Kidney epithelial cell (primary cell): Measurements from ENCODE around the gene OR8B8. TPM values are rescaled to one million over a fixed set of nuclear protein-coding genes. Genes with fewer than 3 reads are reported as not detected.
"Not testable (repeated sequence)": the region's sequence is repeated elsewhere in the genome, so short reads cannot be mapped to it uniquely, and the experiment has no call there.

Source experiments
- DNase-seq: peaks from one replicate; pipeline ENCODE4 v3.0.0-alpha.2; 2010; ENCODE audit warnings: low read depth
- H3K27me3 ChIP-seq: 2 replicates; pipeline ENCODE4 v1.6.0; 2011; ENCODE audit warnings: low read length; ENCODE audit not compliant: control insufficient read depth, insufficient read depth
- H3K36me3 ChIP-seq: 2 replicates; pipeline ENCODE4 v1.5.1; 2011; ENCODE audit warnings: low read length; ENCODE audit not compliant: control insufficient read depth, insufficient read depth
- H3K4me3 ChIP-seq: 2 replicates; pipeline ENCODE4 v1.5.1; 2011; ENCODE audit warnings: low read depth, mild to moderate bottlenecking, control low read depth, low read length
- CTCF ChIP-seq: IDR thresholded peaks from 2 replicates; pipeline ENCODE4 v1.5.1; 2011; ENCODE audit warnings: mild to moderate bottlenecking, moderate library complexity, low read length, control low read depth, inconsistent platforms; ENCODE audit not compliant: insufficient read depth, poor library complexity, severe bottlenecking
- total RNA-seq: library from RNA; depleted of rRNA; stranded (reverse); fragments of >200 nt; gene quantifications from 2 replicates; pipeline ENCODE4 v1.2.3, GENCODE V29; 2015

Gene OR8B8
- total RNA-seq, 1 donor from 2014 or later: not detected

- no peak for TF ChIP-seq CTCF
- Histone ChIP-seq H3K36me3 (no peaks in the 10 kb centered on the region), H3K27me3 (no peaks in the 10 kb centered on the region), H3K4me3 (no peak overlapping the region)
- no peak for DNase-seq
These were observed 39.9 kb downstream of the OR8B8 start for GRCh38 chr11:124405581-124405980.

GRCh38 chr11:124403186-124403585 lies 42.3 kb downstream of the OR8B8 start:
- not testable (repeated sequence) for H3K4me3 ChIP-seq, H3K36me3 ChIP-seq, DNase-seq, H3K27me3 ChIP-seq

GRCh38 chr11:124402326-124402922 lies 43.1 kb downstream of the OR8B8 start:
- H3K36me3 ChIP-seq: no peaks in the 10 kb centered on the region
- no peaks in the 10 kb centered on the region for H3K27me3 ChIP-seq
- TF ChIP-seq CTCF: peak; percentile 78
- no peak overlapping the region for H3K4me3 ChIP-seq
- peak; percentile 35 for DNase-seq

- Histone ChIP-seq H3K4me3 (no peak within 1 kb of the TSS), H3K36me3 (no peaks in the 10 kb centered on the region), H3K27me3 (no peaks in the 10 kb centered on the region)
- TF ChIP-seq CTCF: no peak
- DNase-seq: no peak
These were observed 46.6 kb downstream of the OR8B8 start, which contains the start of gene OR8B3 for GRCh38 chr11:124398924-124399323. OR8B3 (minus strand) TSS chr11:124399024; CDS start chr11:124397351, 1,673 bp downstream.

GRCh38 chr11:124396847-124397246 lies 48.6 kb downstream of the OR8B8 start:
- not testable (repeated sequence) for H3K4me3 ChIP-seq, H3K27me3 ChIP-seq, DNase-seq, H3K36me3 ChIP-seq

- Histone ChIP-seq H3K36me3 (no peaks in the 10 kb centered on the region), H3K4me3 (no peak overlapping the region), H3K27me3 (no peaks in the 10 kb centered on the region)
- TF ChIP-seq CTCF: no peak
- DNase-seq: no peak
These were observed 51.1 kb downstream of the OR8B8 start for GRCh38 chr11:124394408-124394807.

Other genes starting within 250 kb of the OR8B8 start
- not detected in 2 replicates for gene OR8G1, start 204.6 kb downstream of the OR8B8 start, total RNA-seq
- gene OR8G5, start 189.3 kb downstream of the OR8B8 start, total RNA-seq: not detected in 2 replicates
- gene OR8D1, start 131.7 kb downstream of the OR8B8 start, total RNA-seq: not detected in 2 replicates
- not detected in 2 replicates for gene OR8D2, start 125.5 kb downstream of the OR8B8 start, total RNA-seq
- not detected in 2 replicates for gene OR8B2, start 61.2 kb downstream of the OR8B8 start, total RNA-seq
- not detected in 2 replicates for gene OR8B3, start 46.7 kb downstream of the OR8B8 start, total RNA-seq
- gene OR8B4, start 20.8 kb downstream of the OR8B8 start, total RNA-seq: not detected in 2 replicates
- gene OR8B12, start 98.0 kb upstream of the OR8B8 start, total RNA-seq: not detected in 2 replicates
- not detected in 2 replicates for gene OR8A1, start 124.3 kb upstream of the OR8B8 start, total RNA-seq
- not detected in 2 replicates for gene PANX3, start 165.7 kb upstream of the OR8B8 start, total RNA-seq
- gene TBRG1, start 177.2 kb upstream of the OR8B8 start, total RNA-seq: 45.4 and 53.7 TPM in 2 replicates
- 9.4 and 10.3 TPM in 2 replicates for gene SIAE, start 228.0 kb upstream of the OR8B8 start, total RNA-seq
- gene SPA17, start 228.2 kb upstream of the OR8B8 start, total RNA-seq: 14.1 and 15.8 TPM in 2 replicates